Heart right ventricle (tissue), 16 donors: ENCODE data around the gene DGKD. TPM values are rescaled to one million over a fixed set of nuclear protein-coding genes. Genes with fewer than 3 reads are reported as not detected.

Experiments
- ATAC-seq, 8 donors: fragments of 200-7000 bp; cut with Tn5 transposase; one replicate each; pipeline ENCODE4 v1.9.1; 2020; ENCODE audit warnings: mild to moderate bottlenecking in 8 of 8, moderate library complexity in 8 of 8, moderate number of reproducible peaks in 1 of 8
- DNase-seq, 2 donors: peaks; one replicate each; pipeline ENCODE4 v3.0.0-alpha.2; 2020
- H3K27ac ChIP-seq, 10 donors: fragments of 200-600 bp; sonication (generic) in 2 of 10; one replicate each; pipeline versions ENCODE4 v1.5.0 to v1.8.0; 2020 to 2022; ENCODE audit warnings: mild to moderate bottlenecking in 3 of 10
- H3K27me3 ChIP-seq, 7 donors: fragments of 200-600 bp; one replicate each; pipeline ENCODE4 v1.8.0; 2021 to 2022; ENCODE audit warnings: mild to moderate bottlenecking in 2 of 7
- H3K36me3 ChIP-seq, 9 donors: fragments of 200-600 bp; sonication (generic) in 1 of 9; one replicate each; pipeline versions ENCODE4 v1.5.0 to v1.8.0; 2020 to 2022; ENCODE audit warnings: mild to moderate bottlenecking in 2 of 9
- H3K4me1 ChIP-seq, 9 donors: fragments of 200-600 bp; sonication (generic) in 1 of 9; one replicate each; pipeline versions ENCODE4 v1.5.0 to v1.8.0; 2020 to 2022; ENCODE audit warnings: mild to moderate bottlenecking in 4 of 9
- H3K4me3 ChIP-seq, 10 donors: fragments of 200-600 bp; sonication (generic) in 2 of 10; one replicate each; pipeline versions ENCODE4 v1.5.0 to v1.8.0; 2020 to 2022; ENCODE audit warnings: mild to moderate bottlenecking in 7 of 10, moderate library complexity in 2 of 10
- H3K9me3 ChIP-seq, 11 donors: fragments of 200-600 bp in 10 of 11; sonication (generic) in 2 of 11; one replicate each; pipeline versions ENCODE4 v1.5.0 to v1.8.0; 2013 to 2022; ENCODE audit warnings: mild to moderate bottlenecking in 2 of 11, control low read depth in 1 of 11, moderate library complexity in 1 of 11
- WGBS, 2 donors: extraction: QIAGEN DNeasy Blood & Tissue Kit; methylation state at CpG; one replicate each; pipeline ENCODE4 v1.1.7; 2013; ENCODE audit warnings: inconsistent platforms in 1 of 2; 5-methylcytosine and 5-hydroxymethylcytosine counted together
- intact Hi-C, 10 donors: fragments of 100-400 bp; cut with DNase I; formaldehyde crosslinking; loops; one replicate each; pipeline versions ENCODE4 v1.11.1 to v1.14.2; 2022
- polyA plus RNA-seq, 2 donors: library from polyadenylated mRNA; stranded (reverse); fragments of 200-250 nt; gene quantifications; one replicate each; pipeline ENCODE4 v1.2.3, GENCODE V29; 2013
- total RNA-seq, 10 donors: library from RNA; stranded (reverse); fragmentation: NEBNext Ultra II Directional in 3 of 10; extraction: Animal tissue kit (Norgen Biotek cat#: 25700) in 3 of 10; gene quantifications; one replicate each; pipeline versions ENCODE4 v1.2.1 to v1.2.4, GENCODE V29; 2021 to 2023
- TF ChIP-seq, protein P1 (sequence below), 9 donors: fragments of 200-600 bp; sonication (generic) in 2 of 9; IDR thresholded peaks; one replicate each; pipeline versions ENCODE4 v1.5.0 to v1.8.0; 2021 to 2022; ENCODE audit warnings: antibody characterized with exemption in 9 of 9, mild to moderate bottlenecking in 5 of 9, moderate library complexity in 1 of 9
- donor health status: Arrhythmogenic right ventricular cardiomyopathy.
- donor health status: ischemic (EF 13 %, LVEDD 7.1; RV severe dilation, severe dysfunction).
- donor health status: healthy with polysubstance abuse.
- donor health status: DM: no; HTN: yes; CAD: no.
- donor health status: DM: no; HTN: no; CAD: no.
- donor health status: ischemic (EF 25% LVEDD 6.9; RV normal size, moderate dysfunction).
- donor health status: ischemic (EF 25% LVEDD 5.7; RV mildly dilated, moderate dysfunction).
- donor health status: healthy.
- donor health status: DM: yes; HTN: yes; CAD: no.
- donor health status: Ischemic cardiomyopathy.
- donor health status: ischemic (EF 35%, LVEDD 5.7; RV mildly dilated, moderate dysfunction).
- donor health status: nonischemic (EF 11% LVEDD 7.7; RV severe dilation, severe dysfunction).
- donor health status: DM: yes; HTN: yes; CAD: no.
- donor health status: PGD.
- donor health status: ischemic (EF 29% LVEDD 5.4; RV normal size, mild dysfunction).
- donor health status: nonischemic (EF 23%, LVEDD 6.1; RV moderate dilation, normal function).

Gene DGKD
- total and polyA plus RNA-seq, 12 donors: 26.8 to 79.5 (median 44.7) TPM

DNA sequence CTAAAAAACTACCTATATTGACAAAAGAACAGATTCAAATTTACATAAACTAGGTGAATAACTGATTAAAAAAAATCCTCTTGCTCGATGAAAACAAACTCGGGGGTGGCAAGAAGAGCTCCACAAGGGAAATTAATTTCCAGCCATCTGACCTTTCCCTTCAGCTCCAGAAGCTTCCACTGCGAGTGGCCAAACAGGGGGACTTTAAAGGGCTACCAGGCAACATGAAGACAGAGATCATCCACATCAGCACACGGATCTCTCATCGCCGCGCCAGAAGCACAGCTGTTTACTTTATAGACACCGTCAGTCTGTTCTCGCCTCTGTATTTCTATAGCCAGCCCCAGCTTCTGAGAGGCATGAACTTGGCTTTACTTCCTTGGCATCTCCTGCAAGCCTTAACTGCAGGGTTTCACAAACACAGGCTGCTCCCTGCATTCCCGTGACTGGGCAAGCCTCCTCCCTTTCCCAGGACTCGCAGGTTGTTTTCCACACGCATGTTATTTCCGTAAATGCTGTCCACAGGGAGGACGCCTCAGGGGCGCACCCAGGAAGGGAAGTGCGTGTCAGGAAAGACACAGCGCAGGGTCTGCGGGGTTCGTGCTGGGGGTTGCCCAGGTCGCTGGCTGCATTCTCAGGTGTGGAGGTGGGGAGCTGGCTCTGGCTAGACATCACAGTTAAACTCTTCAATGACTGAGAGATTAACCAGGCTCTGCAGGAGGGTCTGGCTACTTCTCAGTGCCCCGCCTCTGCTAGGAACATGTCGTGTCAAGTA, 127.3 kb downstream of the DGKD start:
- 77 to 78% methylated on average over 22 of the region's 22 CpGs for WGBS, 2 donors
- DNase-seq: no peak
- intact Hi-C loops: no loop called here
- TF ChIP-seq, protein P1, sequence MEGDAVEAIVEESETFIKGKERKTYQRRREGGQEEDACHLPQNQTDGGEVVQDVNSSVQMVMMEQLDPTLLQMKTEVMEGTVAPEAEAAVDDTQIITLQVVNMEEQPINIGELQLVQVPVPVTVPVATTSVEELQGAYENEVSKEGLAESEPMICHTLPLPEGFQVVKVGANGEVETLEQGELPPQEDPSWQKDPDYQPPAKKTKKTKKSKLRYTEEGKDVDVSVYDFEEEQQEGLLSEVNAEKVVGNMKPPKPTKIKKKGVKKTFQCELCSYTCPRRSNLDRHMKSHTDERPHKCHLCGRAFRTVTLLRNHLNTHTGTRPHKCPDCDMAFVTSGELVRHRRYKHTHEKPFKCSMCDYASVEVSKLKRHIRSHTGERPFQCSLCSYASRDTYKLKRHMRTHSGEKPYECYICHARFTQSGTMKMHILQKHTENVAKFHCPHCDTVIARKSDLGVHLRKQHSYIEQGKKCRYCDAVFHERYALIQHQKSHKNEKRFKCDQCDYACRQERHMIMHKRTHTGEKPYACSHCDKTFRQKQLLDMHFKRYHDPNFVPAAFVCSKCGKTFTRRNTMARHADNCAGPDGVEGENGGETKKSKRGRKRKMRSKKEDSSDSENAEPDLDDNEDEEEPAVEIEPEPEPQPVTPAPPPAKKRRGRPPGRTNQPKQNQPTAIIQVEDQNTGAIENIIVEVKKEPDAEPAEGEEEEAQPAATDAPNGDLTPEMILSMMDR (IDR thresholded peaks at IDR 0.05): no peak
- Histone ChIP-seq H3K9me3 (no peaks in the 10 kb centered on the region), H3K27me3 (no peaks in the 10 kb centered on the region), H3K4me3 (no peak overlapping the region), H3K4me1 (peaks cover 0 to 21% (median 2%) of the 10 kb centered on the region in 9 donors), H3K36me3 (peaks cover 0 to 99% (median 57%) of the 10 kb centered on the region in 9 donors), H3K27ac (no peak overlapping the region)
- ATAC-seq: no peak

DNA sequence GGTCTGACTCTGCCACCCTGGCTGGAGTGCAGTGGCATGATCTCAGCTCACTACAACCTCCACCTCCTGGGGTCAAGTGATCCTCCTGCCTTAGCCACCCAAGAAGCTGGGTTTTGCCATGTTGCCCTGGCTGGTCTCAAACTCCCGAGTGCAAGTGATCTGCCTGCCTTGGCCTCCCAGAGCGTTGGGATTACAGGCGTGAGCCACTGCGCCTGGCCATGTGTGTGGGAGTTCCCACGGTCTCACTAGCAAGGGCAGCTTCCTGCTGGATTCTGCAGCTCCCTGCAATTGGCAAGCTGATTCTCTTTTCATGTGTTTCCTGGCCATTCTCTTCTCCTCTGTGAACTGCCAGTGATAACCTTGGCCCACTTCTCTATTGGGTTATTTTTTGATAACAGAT, 128.3 kb downstream of the DGKD start:
- 50 to 57% methylated on average over 5 of the region's 5 CpGs for WGBS, 2 donors
- DNase-seq: no peak

DNA sequence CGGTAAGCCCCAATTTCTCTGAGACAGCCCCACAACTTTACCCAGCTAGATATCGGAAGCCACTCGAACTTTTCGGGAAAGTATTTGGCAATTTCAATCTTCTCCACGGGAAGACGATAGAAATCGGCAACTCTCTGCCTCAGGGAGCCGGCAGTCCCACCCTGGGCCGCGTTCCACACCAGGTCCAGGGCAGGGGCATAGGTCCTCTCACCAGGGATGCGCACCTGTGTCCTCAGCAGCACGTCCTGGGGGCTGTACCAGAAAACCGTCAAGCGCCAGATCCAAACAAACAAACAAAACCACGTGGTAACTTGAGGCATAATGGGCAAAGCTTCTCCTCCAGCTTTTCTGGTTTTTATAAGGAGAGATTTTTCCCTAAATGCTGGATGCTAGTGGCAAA, 131.4 kb downstream of the DGKD start:
- TF ChIP-seq, protein P1 (IDR thresholded peaks at IDR 0.05): no peak

More for the DNA sequence above, 128.3 kb downstream of the DGKD start:
- ATAC-seq: no peak
- no peak overlapping the region for H3K27ac ChIP-seq
- H3K36me3 ChIP-seq: peaks cover 0 to 99% (median 47%) of the 10 kb centered on the region in 9 donors
- no peaks in the 10 kb centered on the region for H3K27me3 ChIP-seq
- TF ChIP-seq, protein P1 (IDR thresholded peaks at IDR 0.05): no peak
- H3K9me3 ChIP-seq: no peaks in the 10 kb centered on the region
- intact Hi-C loops: no loop called here
- no peak overlapping the region for H3K4me3 ChIP-seq
- peaks cover 0 to 27% (median 11%) of the 10 kb centered on the region in 9 donors for H3K4me1 ChIP-seq

DNA sequence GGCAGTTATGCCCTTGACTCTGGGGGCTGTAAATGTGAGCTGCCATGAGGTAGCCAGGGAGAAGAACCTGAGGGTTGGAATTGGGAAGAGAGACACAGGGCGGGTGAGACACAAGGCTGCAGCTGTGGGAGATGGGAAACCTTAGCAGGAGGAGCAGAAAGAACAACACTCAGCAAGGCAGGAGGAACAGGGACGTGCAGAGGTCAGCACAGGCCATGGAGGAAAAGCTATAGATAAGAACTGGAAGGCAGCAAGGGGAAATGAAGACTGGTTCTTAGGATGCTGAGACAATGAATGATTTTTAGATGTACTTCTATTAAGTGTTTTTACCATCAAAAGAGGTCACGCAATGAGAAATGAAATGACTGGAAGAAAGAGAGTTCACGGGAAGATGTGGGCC, 132.1 kb downstream of the DGKD start:
- Histone ChIP-seq H3K9me3 (no peaks in the 10 kb centered on the region), H3K4me3 (no peak overlapping the region), H3K27ac (peak overlapping the region in 5 of 10 donors; percentile 29 to 66 (median 42)), H3K36me3 (peaks cover 0 to 100% (median 53%) of the 10 kb centered on the region in 9 donors), H3K4me1 (peaks cover 0 to 19% (median 11%) of the 10 kb centered on the region in 9 donors), H3K27me3 (no peaks in the 10 kb centered on the region)
- intact Hi-C loops: no loop called here
- DNase-seq: no peak
- 75 to 84% methylated on average over 4 of the region's 4 CpGs for WGBS, 2 donors
- TF ChIP-seq, protein P1 (IDR thresholded peaks at IDR 0.05): no peak
- peak in 1 of 8 donors; percentile 22 for ATAC-seq

More for the DNA sequence above, 131.4 kb downstream of the DGKD start:
- Histone ChIP-seq H3K4me1 (peaks cover 0 to 25% (median 11%) of the 10 kb centered on the region in 9 donors), H3K36me3 (peaks cover 0 to 100% (median 51%) of the 10 kb centered on the region in 9 donors), H3K4me3 (no peak overlapping the region), H3K9me3 (no peaks in the 10 kb centered on the region), H3K27ac (peak overlapping the region in 1 of 10 donors; percentile 66), H3K27me3 (no peaks in the 10 kb centered on the region)
- 93 to 96% methylated on average over 15 of the region's 15 CpGs for WGBS, 2 donors
- ATAC-seq (no peak), DNase-seq (no peak)
- intact Hi-C loops: no loop called here
